H9 (cell line): Measurements from ENCODE around the gene VAV1. TPM values are rescaled to one million over a fixed set of nuclear protein-coding genes. Genes with fewer than 3 reads are reported as not detected.

Experiments
- DNase-seq: peaks from one replicate; pipeline ENCODE4 v3.0.0-alpha.2; 2017
- H2AFZ ChIP-seq: one replicate; pipeline ENCODE4 v1.6.1; 2013; ENCODE audit warnings: mild to moderate bottlenecking, low read length, control low read depth, moderate library complexity
- H2AK5ac ChIP-seq: 2 replicates; pipeline ENCODE4 v1.6.1; 2013; ENCODE audit warnings: low read length, control low read depth, mixed read lengths; ENCODE audit not compliant: insufficient read length
- H2BK120ac ChIP-seq: one replicate; pipeline ENCODE4 v1.6.1; 2013; ENCODE audit warnings: low read depth, mild to moderate bottlenecking, low read length, control low read depth, inconsistent platforms; ENCODE audit not compliant: poor library complexity, severe bottlenecking
- H2BK12ac ChIP-seq: 2 replicates; pipeline ENCODE4 v1.6.1; 2013; ENCODE audit warnings: low read length, control low read depth, mixed read lengths, low read depth; ENCODE audit not compliant: insufficient read length
- H2BK15ac ChIP-seq: 2 replicates; pipeline ENCODE4 v1.6.1; 2013; ENCODE audit warnings: low read depth, low read length, control low read depth
- H2BK20ac ChIP-seq: one replicate; pipeline ENCODE4 v1.6.1; 2013; ENCODE audit warnings: low read depth, mild to moderate bottlenecking, low read length, control low read depth, inconsistent platforms; ENCODE audit not compliant: poor library complexity, severe bottlenecking
- H2BK5ac ChIP-seq: 2 replicates; pipeline ENCODE4 v1.6.1; 2013; ENCODE audit warnings: low read length, control low read depth, mixed read lengths; ENCODE audit not compliant: insufficient read length
- H3K14ac ChIP-seq: 2 replicates; pipeline ENCODE4 v1.6.1; 2013; ENCODE audit warnings: low read length, control low read depth; ENCODE audit not compliant: insufficient read depth
- H3K18ac ChIP-seq: 2 replicates; pipeline ENCODE4 v1.6.1; 2013; ENCODE audit warnings: low read depth, mild to moderate bottlenecking, mixed read lengths, low read length, control low read depth; ENCODE audit not compliant: insufficient read length
- H3K23ac ChIP-seq: 2 replicates; pipeline ENCODE4 v1.6.1; 2013; ENCODE audit warnings: low read length, control low read depth, mixed read lengths, low read depth; ENCODE audit not compliant: insufficient read length
- H3K23me2 ChIP-seq: 2 replicates; pipeline ENCODE4 v1.6.1; 2013; ENCODE audit warnings: low read depth, mild to moderate bottlenecking, mixed read lengths, low read length, control low read depth; ENCODE audit not compliant: insufficient read length, poor library complexity, severe bottlenecking
- H3K27ac ChIP-seq: 2 replicates; pipeline ENCODE4 v1.5.1; 2013; ENCODE audit warnings: low read length, control low read depth, mixed read lengths, low read depth; ENCODE audit not compliant: insufficient read length
- H3K27me3 ChIP-seq: 2 replicates; pipeline ENCODE4 v1.6.1; 2013; ENCODE audit warnings: low read length, control low read depth, inconsistent platforms; ENCODE audit not compliant: insufficient read depth
- H3K4ac ChIP-seq: 2 replicates; pipeline ENCODE4 v1.6.1; 2013; ENCODE audit warnings: low read depth, mild to moderate bottlenecking, control low read depth, inconsistent platforms, low read length, moderate library complexity
- H3K4me1 ChIP-seq: 2 replicates; pipeline ENCODE4 v1.6.1; 2013; ENCODE audit warnings: low read length, control low read depth, inconsistent platforms; ENCODE audit not compliant: insufficient read depth
- H3K4me2 ChIP-seq: 2 replicates; pipeline ENCODE4 v1.6.1; 2013; ENCODE audit warnings: low read length, control low read depth, mixed read lengths; ENCODE audit not compliant: insufficient read length, insufficient read depth
- H3K56ac ChIP-seq: 2 replicates; pipeline ENCODE4 v1.6.1; 2013; ENCODE audit warnings: low read depth, mild to moderate bottlenecking, mixed read lengths, low read length, control low read depth; ENCODE audit not compliant: insufficient read length
- H3K79me1 ChIP-seq: 2 replicates; pipeline ENCODE4 v1.6.1; 2013; ENCODE audit warnings: low read depth, mild to moderate bottlenecking, moderate library complexity, low read length, control low read depth, inconsistent platforms; ENCODE audit not compliant: insufficient read depth, poor library complexity, severe bottlenecking
- H3K79me2 ChIP-seq: 2 replicates; pipeline ENCODE4 v1.6.1; 2013; ENCODE audit warnings: low read length, control low read depth, inconsistent platforms; ENCODE audit not compliant: insufficient read depth
- H3K9ac ChIP-seq: 2 replicates; pipeline ENCODE4 v1.6.1; 2013; ENCODE audit warnings: low read length, control low read depth, mixed read lengths; ENCODE audit not compliant: insufficient read length; ENCODE audit errors: extremely low read depth
- H3K9me3 ChIP-seq: one replicate; pipeline ENCODE4 v1.6.1; 2013; ENCODE audit warnings: low read depth, low read length, inconsistent platforms; ENCODE audit not compliant: control insufficient read depth
- H3T11ph ChIP-seq: one replicate; pipeline ENCODE4 v1.6.1; 2013; ENCODE audit warnings: mild to moderate bottlenecking, low read length, control low read depth, inconsistent platforms
- H4K20me1 ChIP-seq: one replicate; pipeline ENCODE4 v1.6.1; 2013; ENCODE audit not compliant: control insufficient read depth, insufficient read length, insufficient read depth
- H4K5ac ChIP-seq: 2 replicates; pipeline ENCODE4 v1.6.1; 2013; ENCODE audit warnings: low read depth, mild to moderate bottlenecking, mixed read lengths, low read length, control low read depth; ENCODE audit not compliant: insufficient read length
- H4K8ac ChIP-seq: replicated peaks from 2 replicates; pipeline ENCODE4 v1.6.1; 2013; ENCODE audit warnings: low read length, control low read depth, mixed read lengths, low read depth; ENCODE audit not compliant: insufficient read length
- H4K91ac ChIP-seq: 2 replicates; pipeline ENCODE4 v1.6.1; 2013; ENCODE audit warnings: low read depth, mild to moderate bottlenecking, moderate library complexity, mixed read lengths, low read length, control low read depth; ENCODE audit not compliant: insufficient read length
- H3K27ac Mint-ChIP-seq, 3 experiments: 2 replicates in 2 of 3; 3 replicates in 1 of 3; pipeline ENCODE4 v1.8.0; 2020 to 2021; ENCODE audit warnings: mixed read lengths in 3 of 3, mild to moderate bottlenecking in 1 of 3, moderate library complexity in 1 of 3
- H3K27me3 Mint-ChIP-seq: 2 replicates; pipeline ENCODE4 v1.8.0; 2021; ENCODE audit warnings: low read depth, mild to moderate bottlenecking, moderate library complexity, mixed read lengths
- H3K36me3 Mint-ChIP-seq, 3 experiments: 2 replicates in 2 of 3; 3 replicates in 1 of 3; pipeline ENCODE4 v1.8.0; 2020 to 2021; ENCODE audit warnings: low read depth in 3 of 3, mixed read lengths in 3 of 3; ENCODE audit not compliant: insufficient read depth in 1 of 3
- H3K4me1 Mint-ChIP-seq, 2 experiments: 2 replicates each; pipeline ENCODE4 v1.8.0; 2020; ENCODE audit warnings: mixed read lengths in 2 of 2
- H3K4me3 Mint-ChIP-seq, 2 experiments: 2 replicates in 1 of 2; 3 replicates in 1 of 2; pipeline ENCODE4 v1.8.0; 2020 to 2021; ENCODE audit warnings: mild to moderate bottlenecking in 2 of 2, mixed read lengths in 2 of 2, moderate library complexity in 1 of 2
- H3K9me3 Mint-ChIP-seq, 2 experiments: 2 replicates in 1 of 2; 3 replicates in 1 of 2; pipeline ENCODE4 v1.8.0; 2020; ENCODE audit warnings: mild to moderate bottlenecking in 2 of 2, mixed read lengths in 2 of 2, moderate library complexity in 1 of 2
- WGBS: extraction: QIAGEN DNeasy Blood & Tissue Kit; methylation state at CpG from one replicate; pipeline ENCODE4 v1.1.7; 2013; ENCODE audit warnings: missing lambda C conversion rate, low lambda C conversion rate, mixed read lengths; ENCODE audit not compliant: insufficient read length; ENCODE audit errors: extremely low coverage; 5-methylcytosine and 5-hydroxymethylcytosine counted together
- total RNA-seq: library from RNA; stranded (reverse); gene quantifications from 2 replicates; pipeline ENCODE4 v1.2.1, GENCODE V29; 2021
- TF ChIP-seq, protein P1 (sequence below): fragments of 200-600 bp; sonication (generic); conservative IDR thresholded peaks from 3 replicates; pipeline ENCODE4 v1.8.0; 2021; ENCODE audit warnings: antibody characterized with exemption, mild to moderate bottlenecking

Gene VAV1
- total RNA-seq, 1 experiment from 2014 or later: 0.90 TPM

DNA sequence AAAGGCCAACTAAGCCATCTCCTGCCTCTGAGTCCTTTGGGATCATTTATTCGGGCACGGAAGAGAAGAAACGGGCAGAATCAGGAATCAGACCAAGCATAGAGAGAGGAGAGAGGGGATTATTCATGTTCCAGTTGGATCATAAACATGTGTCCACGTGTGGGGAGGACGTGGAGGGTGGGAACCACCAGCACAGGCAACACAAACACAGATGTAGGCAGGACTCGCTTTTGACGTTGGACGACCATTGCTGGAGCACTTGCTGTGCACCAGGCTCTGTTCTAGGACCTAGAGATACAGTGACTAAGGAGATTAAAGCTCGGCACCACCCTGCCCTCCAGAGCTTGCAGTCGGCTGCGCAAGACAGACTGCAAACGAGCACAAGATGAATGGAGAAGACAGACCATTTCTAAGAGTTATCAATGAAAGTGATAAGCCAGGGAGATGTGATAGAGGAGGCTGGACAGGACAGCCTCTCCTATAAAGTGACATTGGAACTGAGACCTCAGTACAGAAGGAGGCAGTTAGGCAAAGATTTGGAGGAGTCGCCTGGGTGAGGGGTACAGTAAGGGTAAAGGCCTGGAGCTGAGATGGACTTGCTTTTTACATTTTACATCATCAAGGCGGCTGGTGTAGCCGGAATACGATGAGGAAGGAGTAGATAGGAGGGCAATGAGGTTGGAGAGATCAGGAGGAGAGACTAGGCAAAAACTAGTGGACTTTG lies 6.0 kb upstream of the VAV1 start:
- H3K4ac ChIP-seq: no peak overlapping the region
- H3K36me3 Mint-ChIP-seq: peaks cover 0 to 5% (median under 1%) of the 10 kb centered on the region in 3 experiments; a peak in 3 of 7 replicates
- peaks cover 0 to 2% of the 10 kb centered on the region in 2 experiments; a peak in 2 of 5 replicates for H3K9me3 Mint-ChIP-seq
- peaks cover 5% of the 10 kb centered on the region for H4K20me1 ChIP-seq
- peak overlapping the region; percentile 4 for H2AK5ac ChIP-seq
- peak overlapping the region; percentile 79 for H3K9ac ChIP-seq
- no peaks in the 10 kb centered on the region for H3K27me3 ChIP-seq
- WGBS: no CpG with 5 or more reads among the region's 16 CpGs
- peak overlapping the region; percentile 65 for H4K5ac ChIP-seq
- H3T11ph ChIP-seq: no peak overlapping the region
- H3K27me3 Mint-ChIP-seq: no peaks in the 10 kb centered on the region
- H3K14ac ChIP-seq: peak overlapping the region; percentile 38; the same call in 1 of the 2 replicates
- no peak overlapping the region for H2BK5ac ChIP-seq
- peak overlapping the region; percentile 92 for H3K27ac ChIP-seq
- peaks cover 19 to 23% of the 10 kb centered on the region in 2 experiments for H3K4me1 Mint-ChIP-seq
- H4K91ac ChIP-seq: peak overlapping the region; percentile 60
- H2BK12ac ChIP-seq: peak overlapping the region; percentile 82
- TF ChIP-seq, protein P1, sequence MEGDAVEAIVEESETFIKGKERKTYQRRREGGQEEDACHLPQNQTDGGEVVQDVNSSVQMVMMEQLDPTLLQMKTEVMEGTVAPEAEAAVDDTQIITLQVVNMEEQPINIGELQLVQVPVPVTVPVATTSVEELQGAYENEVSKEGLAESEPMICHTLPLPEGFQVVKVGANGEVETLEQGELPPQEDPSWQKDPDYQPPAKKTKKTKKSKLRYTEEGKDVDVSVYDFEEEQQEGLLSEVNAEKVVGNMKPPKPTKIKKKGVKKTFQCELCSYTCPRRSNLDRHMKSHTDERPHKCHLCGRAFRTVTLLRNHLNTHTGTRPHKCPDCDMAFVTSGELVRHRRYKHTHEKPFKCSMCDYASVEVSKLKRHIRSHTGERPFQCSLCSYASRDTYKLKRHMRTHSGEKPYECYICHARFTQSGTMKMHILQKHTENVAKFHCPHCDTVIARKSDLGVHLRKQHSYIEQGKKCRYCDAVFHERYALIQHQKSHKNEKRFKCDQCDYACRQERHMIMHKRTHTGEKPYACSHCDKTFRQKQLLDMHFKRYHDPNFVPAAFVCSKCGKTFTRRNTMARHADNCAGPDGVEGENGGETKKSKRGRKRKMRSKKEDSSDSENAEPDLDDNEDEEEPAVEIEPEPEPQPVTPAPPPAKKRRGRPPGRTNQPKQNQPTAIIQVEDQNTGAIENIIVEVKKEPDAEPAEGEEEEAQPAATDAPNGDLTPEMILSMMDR: no peak
- H3K9me3 ChIP-seq: no peaks in the 10 kb centered on the region
- H2BK120ac ChIP-seq: no peak overlapping the region
- peak overlapping the region; percentile 36 for H3K23ac ChIP-seq
- peak overlapping the region; percentile 21 for H4K8ac ChIP-seq
- no peaks in the 10 kb centered on the region; the same call in 1 of the 2 replicates for H3K79me2 ChIP-seq
- peaks cover 16% of the 10 kb centered on the region for H3K23me2 ChIP-seq
- H2AFZ ChIP-seq: no peak overlapping the region
- H3K79me1 ChIP-seq: no peaks in the 10 kb centered on the region
- peak overlapping the region; percentile 25 for H3K56ac ChIP-seq
- 0 out of 2 replicates have a peak, but pooled peaks cover 2% of the 10 kb centered on the region for H3K4me1 ChIP-seq
- no peak overlapping the region for H2BK15ac ChIP-seq
- DNase-seq: peak; percentile 35
- no peak overlapping the region for H2BK20ac ChIP-seq
- H3K27ac Mint-ChIP-seq: peak overlapping the region; percentile 91 to 98 (median 97)
- peak overlapping the region; percentile 77 for H3K18ac ChIP-seq
- peak overlapping the region; percentile 98 for H3K4me2 ChIP-seq
- H3K4me3 Mint-ChIP-seq: peak overlapping the region; percentile 81 to 91
